ENCODE data around the gene RNASEL.

The RNASEL gene

GRCh38 chr1:182604175-182605164 is 15.4 kb upstream of the RNASEL start, which contains the start of gene RGS16 (continued):
- TF ChIP-seq ELK4 (IDR thresholded peaks at IDR 0.05; ENCODE audit: borderline replicate concordance, low read depth, low read length) (no peak), ZNF366 (tag by site-specific recombination; conservative IDR thresholded peaks at IDR 0.05) (peak; percentile 67; the same call in 1 of the 2 replicates), KLF7 (tag by site-specific recombination; IDR thresholded peaks at IDR 0.05; ENCODE audit: borderline replicate concordance) (no peak; the same call in 1 of the 2 replicates), ZBTB21 (tag by site-specific recombination; IDR thresholded peaks at IDR 0.05) (0 out of 2 replicates have a peak, but pooled peaks have one; percentile 42), ZBTB10 (tag by site-specific recombination; IDR thresholded peaks at IDR 0.05) (no peak), ZNF202 (tag by site-specific recombination; IDR thresholded peaks at IDR 0.05; ENCODE audit: borderline replicate concordance) (no peak), KLF10 (tag by site-specific recombination; IDR thresholded peaks at IDR 0.05) (peak; percentile 53), PRDM6 (tag by site-specific recombination; IDR thresholded peaks at IDR 0.05) (0 out of 2 replicates have a peak, but pooled peaks have one; percentile 70), SP3 (tag by site-specific recombination; IDR thresholded peaks at IDR 0.05) (peak; percentile 79), ZBTB11 (tag by site-specific recombination; conservative IDR thresholded peaks at IDR 0.05; ENCODE audit: low read depth) (peak; percentile 59), ZFHX2 (tag by site-specific recombination; conservative IDR thresholded peaks at IDR 0.05) (peak; percentile 49), KLF8 (tag by site-specific recombination; IDR thresholded peaks at IDR 0.05) (peak; percentile 93), BCL11A (tag by site-specific recombination; IDR thresholded peaks at IDR 0.05; ENCODE audit: low read depth) (no peak), ZNF664 (tag by site-specific recombination; IDR thresholded peaks at IDR 0.05) (peak; percentile 99), ZNF623 (tag by site-specific recombination; IDR thresholded peaks at IDR 0.05) (no peak; the same call in none of the 2 replicates), ZNF426 (tag by site-specific recombination; IDR thresholded peaks at IDR 0.05) (no peak), ZIC2 (tag by site-specific recombination; IDR thresholded peaks at IDR 0.05) (peak; percentile 96), ZNF596 (tag by site-specific recombination; IDR thresholded peaks at IDR 0.05) (0 out of 2 replicates have a peak, but pooled peaks have one; percentile 12), ZNF341 (tag by site-specific recombination; IDR thresholded peaks at IDR 0.05; ENCODE audit: low read depth) (peak; percentile 96), ZNF292 (tag by site-specific recombination; IDR thresholded peaks at IDR 0.05; ENCODE audit: borderline replicate concordance, low read depth) (no peak), ZNF558 (tag by site-specific recombination; IDR thresholded peaks at IDR 0.05) (no peak; the same call in 1 of the 2 replicates), ZNF175 (tag by site-specific recombination; IDR thresholded peaks at IDR 0.05) (no peak), ZNF76 (tag by site-specific recombination; IDR thresholded peaks at IDR 0.05; ENCODE audit: borderline replicate concordance, low read depth) (peak; percentile 38; the same call in 1 of the 2 replicates), ZNF121 (tag by site-specific recombination; IDR thresholded peaks at IDR 0.05) (peak; percentile 10; the same call in 1 of the 2 replicates), ZNF112 (tag by site-specific recombination; IDR thresholded peaks at IDR 0.05) (no peak), ZNF433 (tag by site-specific recombination; IDR thresholded peaks at IDR 0.05; ENCODE audit: low read depth) (no peak), OVOL3 (tag by site-specific recombination; IDR thresholded peaks at IDR 0.05) (no peak), ZNF138 (tag by site-specific recombination; IDR thresholded peaks at IDR 0.05; ENCODE audit: borderline replicate concordance) (no peak), ZNF792 (tag by site-specific recombination; IDR thresholded peaks at IDR 0.05) (0 out of 2 replicates have a peak, but pooled peaks have one; percentile 13), KLF9 (tag by site-specific recombination; IDR thresholded peaks at IDR 0.05; ENCODE audit: low read depth) (peak; percentile 71; the same call in 1 of the 2 replicates)

Measured in HEK293 (cell line).